Left cardiac atrium (tissue), 4 donors: ENCODE measurements around the gene GMPPA. TPM values are rescaled to one million over a fixed set of nuclear protein-coding genes. Genes with fewer than 3 reads are reported as not detected.

Experiments
- ATAC-seq, 2 donors: fragments of 200-7000 bp; cut with Tn5 transposase; one replicate each; pipeline ENCODE4 v1.9.1; 2020; ENCODE audit warnings: mild to moderate bottlenecking in 2 of 2, moderate library complexity in 2 of 2
- DNase-seq: peaks from one replicate; pipeline ENCODE4 v3.0.0-alpha.2; 2020
- intact Hi-C, 2 donors: fragments of 100-400 bp; cut with DNase I; formaldehyde crosslinking; loops; one replicate each; pipeline versions ENCODE4 v1.14.1 to v1.15.1; 2022 to 2023
- total RNA-seq, 2 donors: library from RNA; stranded (reverse); fragmentation: NEBNext Ultra II Directional; extraction: Animal tissue kit (Norgen Biotek cat#: 25700); gene quantifications; one replicate each; pipeline ENCODE4 v1.2.1, GENCODE V29; 2021
- donor health status: DM: no; HTN: yes; CAD: no.
- donor health status: DM: no; HTN: yes; CAD: no; lungs with severe emphysema.
- donor health status: DM: yes; HTN: yes; CAD: no.
- donor health status: Dilated cardiomyopathy.

Gene GMPPA
- total RNA-seq, 2 donors from 2014 or later: 29.0 to 30.0 TPM

GRCh38 chr2:219466816-219467735 is 31.6 kb upstream of the GMPPA start:
- DNase-seq (no peak), ATAC-seq (no peak)

GRCh38 chr2:219467736-219468075 is 31.0 kb upstream of the GMPPA start:
- intact Hi-C loops: no loop called here
- no peak for ATAC-seq
- no peak for DNase-seq

More at GRCh38 chr2:219466816-219467735, 31.6 kb upstream of the GMPPA start:
- intact Hi-C loops: no loop called here

- intact Hi-C loops: no loop called here
- DNase-seq: no peak
- ATAC-seq: peak; percentile 2 to 5
Measured at GRCh38 chr2:219468410-219469185, 30.1 kb upstream of the GMPPA start.

GRCh38 chr2:219469186-219469724 is 29.4 kb upstream of the GMPPA start:
- intact Hi-C loops: no loop called here
- ATAC-seq (peak in 1 of 2 donors; percentile 73), DNase-seq (no peak)

- DNase-seq: no peak
- intact Hi-C loops: loop anchor here in 1 of 2 donors (5.0 kb wide), 1 partner anchor 57 kb away; no protein-coding TSS in a partner anchor
- ATAC-seq: peak; percentile 63 to 71
Measured at GRCh38 chr2:219470429-219470828, 28.3 kb upstream of the GMPPA start.

- intact Hi-C loops: loop anchor here in 1 of 2 donors (5.0 kb wide), 1 partner anchor 56 kb away; no protein-coding TSS in a partner anchor
- DNase-seq (no peak), ATAC-seq (no peak)
Measured at GRCh38 chr2:219471476-219472371, 27.0 kb upstream of the GMPPA start.

- intact Hi-C loops: loop anchor here in 1 of 2 donors (5.0 kb wide), 1 partner anchor 55 kb away; no protein-coding TSS in a partner anchor
- DNase-seq (no peak), ATAC-seq (no peak)
Measured at GRCh38 chr2:219472629-219473187, 26.0 kb upstream of the GMPPA start.

- intact Hi-C loops: loop anchor here in 1 of 2 donors (5.0 kb wide), 1 partner anchor 54 kb away; no protein-coding TSS in a partner anchor
Measured at GRCh38 chr2:219473511-219473910, 25.2 kb upstream of the GMPPA start.

GRCh38 chr2:219474285-219475060 is 24.2 kb upstream of the GMPPA start:
- ATAC-seq (no peak), DNase-seq (no peak)
- intact Hi-C loops: loop anchor here (5.0 kb wide), 1 partner anchor 53 kb away; no protein-coding TSS in a partner anchor

More at GRCh38 chr2:219473511-219473910, 25.2 kb upstream of the GMPPA start:
- ATAC-seq (no peak), DNase-seq (no peak)

GRCh38 chr2:219475278-219475677 is 23.4 kb upstream of the GMPPA start:
- DNase-seq (no peak), ATAC-seq (peak; percentile 18 to 21)
- intact Hi-C loops: loop anchor here in 1 of 2 donors (5.0 kb wide), 1 partner anchor 52 kb away; no protein-coding TSS in a partner anchor

GRCh38 chr2:219475697-219476651 is 22.7 kb upstream of the GMPPA start:
- DNase-seq (peak; percentile 73), ATAC-seq (peak; percentile 44 to 65)
- intact Hi-C loops: loop anchor here in 1 of 2 donors (5.0 kb wide), 1 partner anchor 51 kb away; no protein-coding TSS in a partner anchor

- DNase-seq (no peak), ATAC-seq (peak in 1 of 2 donors; percentile 6)
Measured at GRCh38 chr2:219476652-219477151, 22.0 kb upstream of the GMPPA start.

GRCh38 chr2:219477179-219477578 is 21.5 kb upstream of the GMPPA start:
- ATAC-seq: no peak
- no peak for DNase-seq
- intact Hi-C loops: loop anchor here in 1 of 2 donors (5.0 kb wide), 1 partner anchor 50 kb away; no protein-coding TSS in a partner anchor

More at GRCh38 chr2:219476652-219477151, 22.0 kb upstream of the GMPPA start:
- intact Hi-C loops: loop anchor here in 1 of 2 donors (5.0 kb wide), 1 partner anchor 51 kb away; no protein-coding TSS in a partner anchor

GRCh38 chr2:219477815-219478214 is 20.9 kb upstream of the GMPPA start:
- intact Hi-C loops: loop anchor here in 1 of 2 donors (5.0 kb wide), 1 partner anchor 49 kb away; no protein-coding TSS in a partner anchor
- DNase-seq (peak; percentile 71), ATAC-seq (peak; percentile 53 to 72)

- intact Hi-C loops: loop anchor here in 1 of 2 donors (5.0 kb wide), 1 partner anchor 48 kb away; no protein-coding TSS in a partner anchor
- DNase-seq (no peak), ATAC-seq (no peak)
Measured at GRCh38 chr2:219478916-219479315, 19.8 kb upstream of the GMPPA start.
